GM18511 (cell line): ENCODE data around the gene DPY19L3.
"Not testable (repeated sequence)": the region's sequence is repeated elsewhere in the genome, so short reads cannot be mapped to it uniquely, and the experiment has no call there.

Source experiments
- ATAC-seq: cut with Tn5 transposase; IDR thresholded peaks from one replicate; pipeline ENCODE4 v1.9.1; 2021; ENCODE audit warnings: mild to moderate bottlenecking, moderate library complexity; ENCODE audit not compliant: unreplicated experiment

The DPY19L3 gene, protein sequence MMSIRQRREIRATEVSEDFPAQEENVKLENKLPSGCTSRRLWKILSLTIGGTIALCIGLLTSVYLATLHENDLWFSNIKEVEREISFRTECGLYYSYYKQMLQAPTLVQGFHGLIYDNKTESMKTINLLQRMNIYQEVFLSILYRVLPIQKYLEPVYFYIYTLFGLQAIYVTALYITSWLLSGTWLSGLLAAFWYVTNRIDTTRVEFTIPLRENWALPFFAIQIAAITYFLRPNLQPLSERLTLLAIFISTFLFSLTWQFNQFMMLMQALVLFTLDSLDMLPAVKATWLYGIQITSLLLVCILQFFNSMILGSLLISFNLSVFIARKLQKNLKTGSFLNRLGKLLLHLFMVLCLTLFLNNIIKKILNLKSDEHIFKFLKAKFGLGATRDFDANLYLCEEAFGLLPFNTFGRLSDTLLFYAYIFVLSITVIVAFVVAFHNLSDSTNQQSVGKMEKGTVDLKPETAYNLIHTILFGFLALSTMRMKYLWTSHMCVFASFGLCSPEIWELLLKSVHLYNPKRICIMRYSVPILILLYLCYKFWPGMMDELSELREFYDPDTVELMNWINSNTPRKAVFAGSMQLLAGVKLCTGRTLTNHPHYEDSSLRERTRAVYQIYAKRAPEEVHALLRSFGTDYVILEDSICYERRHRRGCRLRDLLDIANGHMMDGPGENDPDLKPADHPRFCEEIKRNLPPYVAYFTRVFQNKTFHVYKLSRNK

DNA sequence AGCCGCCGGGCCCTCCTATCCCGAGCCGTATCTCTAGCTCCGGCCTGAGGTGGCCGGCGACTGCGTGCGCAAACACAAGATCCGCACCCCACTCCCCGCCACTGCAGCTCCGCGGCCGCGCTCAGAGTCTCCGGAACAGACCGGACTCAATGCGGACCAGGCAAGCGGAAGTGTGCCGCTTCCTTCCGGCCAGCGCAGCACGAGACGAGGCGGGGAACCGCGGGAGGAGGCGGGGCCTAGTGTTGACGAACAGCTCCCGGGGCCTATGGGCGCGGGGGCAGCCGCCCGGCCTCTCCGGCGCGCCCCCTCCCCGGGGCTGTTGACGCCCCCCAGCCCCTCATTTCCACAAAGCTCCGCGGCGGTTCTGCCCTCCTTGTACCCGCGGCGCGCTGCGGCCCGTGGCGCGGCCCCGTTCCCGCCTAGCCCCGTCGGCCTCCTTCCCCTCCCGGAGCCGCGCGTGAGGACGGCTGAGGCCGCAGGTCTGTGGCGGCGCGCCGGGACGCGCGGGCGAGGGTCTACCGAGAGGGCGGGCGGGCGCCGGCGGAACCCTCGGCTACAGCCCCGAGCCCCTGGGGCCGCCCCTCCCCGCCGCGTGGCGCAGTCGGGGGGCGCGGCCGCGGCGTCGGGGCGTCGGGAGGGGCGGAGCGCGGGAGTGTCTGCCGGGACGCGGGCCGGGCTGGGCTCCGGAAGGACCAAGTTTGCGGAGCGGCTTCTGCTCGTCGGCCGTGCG, at the start of gene DPY19L3:
DPY19L3 (plus strand) TSS at position 340 of the 730 bp plus-strand sequence. CDS start 2,484 bp downstream, outside the sequence.
- peak; percentile 97 for ATAC-seq

DNA sequence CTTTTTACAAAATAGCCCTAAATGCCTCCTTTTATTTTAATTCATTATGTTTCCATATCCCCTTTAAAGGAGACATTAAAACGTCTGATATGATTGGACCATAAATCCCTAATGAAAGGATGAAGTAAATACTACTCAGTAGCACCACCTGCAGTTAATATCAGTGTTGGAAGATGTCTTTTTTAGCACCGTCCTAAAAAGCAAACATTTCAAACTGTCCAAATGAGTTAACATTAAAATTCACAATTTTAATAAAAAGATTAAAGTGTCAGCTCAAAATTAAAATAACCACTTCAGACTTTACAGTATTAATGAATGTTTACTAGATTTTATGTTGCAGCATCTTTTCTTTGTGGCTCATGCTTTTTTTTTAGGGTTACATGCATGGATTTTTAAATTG, 47.9 kb upstream of the DPY19L3 start:
- ATAC-seq = no peak

DNA sequence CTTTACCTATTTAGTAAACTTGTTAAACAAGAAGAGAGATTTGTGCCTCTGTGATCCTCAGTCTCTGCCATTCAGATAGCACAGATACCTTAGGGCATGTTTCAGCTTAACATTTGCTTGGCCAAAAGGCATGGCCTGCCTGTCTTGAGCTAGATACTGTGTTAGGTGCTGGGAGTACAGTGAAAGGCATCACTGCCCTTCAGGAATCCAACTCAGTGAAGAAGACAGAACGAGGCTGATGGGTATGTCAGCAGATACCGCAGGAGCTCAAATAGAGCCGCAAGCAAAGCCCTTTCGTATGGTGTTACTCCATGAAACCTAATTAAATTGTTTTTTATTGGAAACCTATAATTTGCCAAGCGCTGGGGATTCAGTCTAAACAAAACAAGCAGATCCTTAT, 47.2 kb upstream of the DPY19L3 start:
- no peak for ATAC-seq

DNA sequence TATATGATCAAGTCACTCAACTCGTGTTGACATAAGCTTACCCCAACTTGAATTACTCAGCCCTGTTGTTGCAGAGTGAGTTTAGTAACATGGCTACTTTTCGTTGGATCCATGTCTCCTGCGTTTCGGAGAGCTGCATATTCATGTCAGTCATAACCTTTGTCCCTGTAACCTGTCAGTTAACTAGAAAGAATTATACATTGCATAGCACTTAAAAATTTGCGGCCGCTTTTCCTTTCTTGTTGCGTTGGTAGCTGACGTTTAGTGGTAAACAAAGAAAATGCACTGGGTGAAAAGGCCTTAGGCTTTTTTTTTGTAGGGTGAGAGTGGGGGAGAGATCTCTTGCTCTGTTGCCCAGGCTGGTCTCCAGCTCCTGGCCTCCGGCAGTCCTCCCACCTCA, 46.0 kb upstream of the DPY19L3 start:
- no peak for ATAC-seq

DNA sequence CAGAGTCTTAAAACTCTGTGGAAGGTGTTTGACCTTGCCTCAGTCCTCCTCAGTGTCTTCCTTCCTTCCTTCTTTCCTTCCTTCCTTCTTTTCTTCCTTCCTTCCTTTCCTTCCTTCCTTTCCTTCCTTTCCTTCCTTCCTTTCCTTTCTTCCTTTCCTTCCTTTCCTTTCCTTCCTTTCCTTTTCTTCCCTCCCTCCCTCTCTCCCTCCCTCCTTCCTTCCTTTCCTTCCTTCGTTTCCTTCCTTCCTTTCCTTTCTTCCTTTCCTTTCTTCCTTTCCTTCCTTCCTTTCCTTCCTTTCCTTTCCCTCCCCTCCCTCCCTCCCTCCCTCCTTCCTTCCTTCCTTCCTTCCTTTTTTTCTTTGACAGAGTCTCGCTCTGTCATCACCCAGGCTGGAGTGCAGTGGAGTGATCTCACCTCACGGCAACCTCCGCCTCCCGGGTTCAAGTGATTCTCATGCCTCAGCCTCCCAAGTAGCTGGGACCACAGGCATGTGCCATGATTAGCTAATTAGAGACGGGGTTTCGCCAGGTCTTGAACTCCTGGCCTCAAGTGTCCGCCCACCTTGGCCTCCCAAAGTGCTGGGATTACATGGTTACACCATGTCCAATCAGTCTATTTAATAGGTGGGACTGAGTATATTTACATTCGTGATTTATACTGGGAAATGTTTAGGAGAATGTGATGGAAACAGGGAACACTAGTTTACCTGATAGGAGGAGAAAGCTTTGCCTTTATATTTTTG, 43.8 kb upstream of the DPY19L3 start:
- ATAC-seq = no peak

DNA sequence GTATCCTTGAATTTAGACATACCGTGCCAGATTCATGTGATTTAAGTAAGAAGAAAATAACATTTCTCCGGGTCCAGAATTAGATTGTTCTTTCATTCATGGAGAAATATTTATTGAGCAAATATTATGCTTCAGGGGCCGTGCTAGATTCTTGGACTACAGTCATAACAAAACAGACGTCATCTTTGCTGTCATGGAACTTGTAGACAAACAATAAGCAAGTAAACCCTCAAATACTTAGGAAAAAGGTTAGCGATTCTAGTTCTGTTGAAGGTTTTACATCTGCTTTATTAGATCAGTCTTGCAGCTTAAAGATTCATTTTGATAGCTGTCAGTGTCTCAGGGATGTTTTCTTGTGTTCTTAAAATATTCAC, 43.3 kb upstream of the DPY19L3 start:
- no peak for ATAC-seq

DNA sequence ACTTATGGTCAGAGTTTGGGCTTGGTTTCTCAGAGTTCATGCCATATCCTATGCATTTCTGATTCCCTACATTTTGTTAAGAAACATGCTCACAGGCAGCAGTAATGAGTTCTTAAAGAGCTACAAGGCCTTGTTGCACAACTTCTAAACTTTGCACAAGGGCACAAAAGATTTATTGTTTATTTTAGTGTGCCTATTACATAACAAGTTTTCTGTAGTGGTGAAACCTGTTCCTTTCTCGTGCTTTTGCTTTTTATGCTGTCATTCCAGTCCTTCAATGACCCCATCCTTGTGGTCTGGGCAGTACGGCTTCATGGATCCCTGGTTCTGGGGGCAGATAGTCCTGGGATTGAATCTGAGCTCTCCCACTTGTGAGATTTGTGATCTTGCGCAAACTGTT, 42.4 kb upstream of the DPY19L3 start:
- no peak for ATAC-seq

DNA sequence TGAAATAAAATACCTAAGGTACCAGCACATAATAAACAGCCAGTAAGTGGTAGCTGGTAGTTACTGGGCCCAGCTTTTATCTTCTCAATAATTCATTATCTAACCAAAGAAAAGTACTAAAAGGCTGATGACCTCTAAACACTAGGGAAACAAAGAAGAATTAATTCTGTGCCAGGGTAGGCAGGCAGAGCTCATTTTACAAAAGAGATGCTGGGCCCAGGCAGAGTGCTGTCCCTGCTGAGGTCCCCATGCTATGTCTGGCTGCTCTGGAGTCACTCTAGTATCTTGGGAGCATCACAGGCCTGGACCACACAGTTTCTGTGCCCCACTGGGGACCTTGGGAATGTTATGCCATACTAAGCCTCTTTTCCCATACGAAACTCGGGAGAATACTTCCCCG, 41.9 kb upstream of the DPY19L3 start:
- ATAC-seq = no peak

DNA sequence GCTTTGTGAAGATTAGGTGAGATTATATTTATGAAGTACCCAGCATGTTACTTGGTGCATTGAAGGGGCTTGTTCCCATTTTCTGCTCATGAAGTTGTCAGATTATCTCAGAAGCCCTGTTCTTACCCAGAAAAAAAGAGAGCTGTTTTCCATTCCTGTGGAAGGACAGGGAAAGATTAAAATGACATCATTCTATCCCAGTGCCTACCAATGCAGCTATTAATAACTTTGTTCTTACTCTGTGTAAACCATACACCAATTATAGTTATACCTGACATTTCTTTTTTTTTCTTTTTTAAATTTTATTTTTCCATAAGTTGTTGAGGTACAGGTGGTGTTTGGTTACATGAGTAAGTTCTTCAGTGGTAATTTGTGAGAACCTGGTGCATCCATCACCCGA, 41.5 kb upstream of the DPY19L3 start:
- no peak for ATAC-seq

DNA sequence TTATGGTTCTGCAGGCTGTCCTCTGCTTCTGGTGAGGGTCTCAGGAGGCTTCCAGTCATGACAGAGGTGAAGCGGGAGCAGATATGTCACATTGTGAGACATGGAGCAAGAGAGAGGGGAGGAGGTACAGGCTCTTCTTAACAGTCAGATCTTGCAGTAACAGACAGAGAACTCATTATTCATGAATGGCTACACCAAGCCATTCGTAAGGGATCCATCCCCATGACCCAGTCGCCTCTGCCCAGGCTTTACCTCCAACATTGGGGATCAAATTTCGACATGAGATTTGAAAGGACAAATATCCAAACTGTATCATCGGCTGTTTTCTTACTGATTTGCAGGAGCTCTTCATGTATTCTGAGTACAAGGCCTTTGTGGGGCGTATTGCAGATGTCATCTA, 38.5 kb upstream of the DPY19L3 start:
- ATAC-seq = no peak

DNA sequence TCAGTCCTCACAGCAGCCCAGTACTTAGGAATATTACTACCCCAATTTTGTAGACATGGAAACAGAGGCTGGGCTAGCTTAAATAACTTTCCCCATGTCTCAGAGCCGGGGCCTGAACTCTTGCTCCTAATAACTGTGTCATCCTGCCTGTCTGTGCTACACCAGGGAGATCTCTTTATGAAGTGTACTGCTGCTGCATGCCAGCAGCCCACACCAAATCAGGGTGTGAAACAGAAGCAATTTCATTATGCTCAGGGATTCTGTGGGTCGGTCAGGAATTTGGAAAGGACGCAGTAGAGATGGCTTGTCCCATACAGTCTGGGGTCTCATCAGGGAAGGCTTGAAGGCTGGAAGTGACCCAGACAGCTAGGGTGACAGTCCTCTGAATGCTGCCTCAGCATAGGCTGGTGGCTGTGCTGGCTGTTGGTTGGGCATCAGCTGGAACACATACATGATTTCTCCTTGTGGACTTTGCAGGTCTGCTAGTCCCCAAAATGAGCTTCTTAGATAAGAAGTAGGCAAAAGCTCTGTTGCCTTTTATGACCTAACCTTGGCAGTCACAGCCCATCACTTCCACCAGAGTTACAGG, 37.5 kb upstream of the DPY19L3 start:
- no peak for ATAC-seq

DNA sequence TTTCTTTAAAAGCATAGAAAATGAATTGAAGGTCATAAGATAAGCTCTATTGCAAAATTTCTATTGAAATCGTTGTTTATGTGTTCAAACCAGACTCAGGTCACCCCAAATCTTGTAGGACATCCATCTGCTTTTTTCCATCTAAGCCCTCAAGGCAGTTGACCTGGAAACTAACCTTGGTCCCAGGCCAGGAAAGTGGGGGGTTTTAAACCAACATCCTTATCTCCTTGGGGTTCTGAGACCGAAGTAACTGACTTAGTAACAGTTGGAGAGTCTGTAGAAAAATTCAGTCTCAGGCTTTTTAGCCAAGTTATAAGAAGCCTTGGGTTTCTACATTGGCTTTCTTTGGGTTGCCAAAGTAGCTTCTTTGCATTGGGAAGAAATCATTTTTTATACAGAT, 36.8 kb upstream of the DPY19L3 start:
- ATAC-seq = no peak

DNA sequence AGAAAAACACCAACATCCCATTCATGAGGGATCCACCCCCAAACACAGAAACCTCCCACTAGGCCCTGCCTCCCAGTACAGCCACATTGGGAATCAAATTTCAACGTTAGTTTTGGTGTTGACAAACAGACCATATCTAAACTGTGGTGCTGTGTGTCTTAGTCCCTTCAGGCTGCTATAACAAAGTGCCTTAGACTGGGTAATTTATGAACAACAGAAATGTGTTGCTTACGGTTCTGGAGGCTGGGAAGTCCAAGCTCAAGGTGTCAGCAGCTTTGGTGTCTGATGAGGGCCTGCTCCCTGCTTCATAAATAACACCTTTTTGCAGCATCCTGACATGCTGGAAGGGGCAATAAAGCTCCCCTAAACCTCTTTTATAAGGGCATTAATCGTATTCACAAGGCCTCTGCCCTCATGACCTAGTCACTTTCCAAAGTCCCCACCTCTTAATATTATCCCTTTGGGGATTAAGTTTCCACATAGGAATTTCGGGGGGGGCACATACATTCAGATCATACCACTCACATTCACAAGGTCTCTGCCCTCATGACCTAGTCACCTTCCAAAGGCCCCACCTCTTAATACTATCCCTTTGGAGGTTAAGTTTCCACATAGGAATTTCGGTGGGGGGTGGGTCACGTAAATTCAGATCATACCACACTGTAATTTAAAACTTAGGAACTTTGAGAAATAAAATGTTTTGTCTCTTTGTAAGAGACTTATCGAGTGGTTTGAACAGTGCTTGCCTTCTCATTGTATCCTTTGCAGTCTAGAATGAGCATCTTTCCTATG, 32.6 kb upstream of the DPY19L3 start:
- no peak for ATAC-seq

DNA sequence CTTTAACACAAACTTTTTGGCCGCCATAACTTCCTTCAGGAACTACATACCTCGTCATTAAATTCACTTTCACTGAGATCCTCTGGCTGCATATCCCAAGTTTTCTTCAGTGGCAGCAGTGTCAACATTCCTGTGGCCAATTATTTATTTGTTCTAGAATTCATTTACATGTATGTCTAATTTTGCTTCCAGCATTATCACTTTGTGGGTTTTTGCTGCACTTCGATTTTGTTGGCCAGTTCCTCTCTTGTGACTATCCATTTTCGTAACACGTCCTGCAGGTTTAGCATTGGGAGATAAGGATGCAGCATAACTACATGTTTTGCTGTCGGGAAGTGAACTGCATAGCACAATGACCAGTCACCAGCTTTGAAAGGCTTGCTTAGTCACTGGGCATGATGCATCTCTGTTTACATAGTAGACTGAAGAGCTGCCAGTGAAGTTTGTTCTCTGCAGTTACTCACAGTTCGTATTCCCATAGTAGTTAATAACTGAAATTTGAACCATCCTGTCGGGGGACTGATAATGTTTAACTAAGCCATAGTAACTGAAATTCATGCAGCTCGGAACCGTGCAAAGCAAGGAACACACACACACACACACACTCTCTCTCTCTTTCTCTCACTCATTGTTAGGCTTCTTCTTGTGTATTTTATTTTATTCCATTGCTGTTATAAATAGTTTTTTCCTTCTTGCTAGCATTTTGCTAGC, 31.8 kb upstream of the DPY19L3 start:
- no peak for ATAC-seq

DNA sequence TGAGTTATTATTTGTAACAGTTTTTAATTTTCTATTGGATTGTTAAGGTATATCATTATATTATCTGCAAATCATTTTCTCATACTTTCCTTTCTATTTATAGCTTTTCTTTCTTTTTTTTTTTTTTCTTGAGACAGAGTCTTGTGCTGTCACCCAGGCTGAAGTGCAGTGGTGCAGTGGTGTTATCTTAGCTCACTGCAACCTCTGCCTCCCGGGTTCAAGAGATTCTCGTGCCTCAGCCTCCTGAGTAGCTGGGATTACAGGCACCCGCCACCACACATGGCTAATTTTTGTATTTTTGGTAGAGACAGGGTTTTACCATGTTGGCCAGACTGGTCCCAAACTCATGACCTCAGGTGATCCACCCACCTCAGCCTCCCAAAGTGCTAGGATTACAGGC, 31.2 kb upstream of the DPY19L3 start:
- ATAC-seq = not testable (repeated sequence)

DNA sequence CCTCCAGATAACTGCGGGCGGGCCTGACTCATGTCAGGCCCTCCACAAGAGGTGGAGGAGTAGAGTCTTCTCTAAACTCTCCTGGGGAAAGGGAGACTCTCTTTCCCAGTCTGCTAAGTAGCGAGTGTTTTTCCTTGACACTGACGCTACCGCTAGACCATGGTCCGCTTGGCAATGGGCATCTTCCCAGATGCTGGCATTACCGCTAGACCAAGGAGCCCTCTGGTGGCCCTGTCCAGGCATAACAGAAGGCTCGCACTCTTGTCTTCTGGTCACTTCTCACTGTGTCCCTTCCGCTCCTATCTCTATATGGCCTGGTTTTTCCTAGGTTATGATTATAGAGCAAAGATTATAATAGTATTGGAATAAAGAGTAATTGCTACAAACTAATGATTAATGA, 28.5 kb upstream of the DPY19L3 start:
- ATAC-seq = not testable (repeated sequence)

DNA sequence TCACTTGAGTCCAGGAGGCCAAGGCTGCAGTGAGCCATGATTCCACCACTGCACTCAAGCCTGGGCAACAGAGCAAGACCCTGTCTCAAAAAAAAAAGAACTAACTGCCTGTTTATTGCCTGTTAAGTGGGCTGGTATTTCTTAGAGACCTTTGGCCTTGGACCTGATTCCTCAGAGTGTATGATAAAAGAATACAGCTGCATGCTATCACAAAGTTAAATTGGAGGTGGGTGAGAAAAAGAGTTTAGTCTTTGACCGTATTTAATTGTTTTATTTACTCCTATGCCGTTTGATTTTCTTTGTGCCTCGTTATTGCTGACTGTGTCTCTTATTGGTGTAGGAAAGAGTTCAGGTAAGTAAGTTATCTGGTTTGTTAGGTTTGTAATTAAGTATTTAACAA, 25.3 kb upstream of the DPY19L3 start:
- no peak for ATAC-seq

DNA sequence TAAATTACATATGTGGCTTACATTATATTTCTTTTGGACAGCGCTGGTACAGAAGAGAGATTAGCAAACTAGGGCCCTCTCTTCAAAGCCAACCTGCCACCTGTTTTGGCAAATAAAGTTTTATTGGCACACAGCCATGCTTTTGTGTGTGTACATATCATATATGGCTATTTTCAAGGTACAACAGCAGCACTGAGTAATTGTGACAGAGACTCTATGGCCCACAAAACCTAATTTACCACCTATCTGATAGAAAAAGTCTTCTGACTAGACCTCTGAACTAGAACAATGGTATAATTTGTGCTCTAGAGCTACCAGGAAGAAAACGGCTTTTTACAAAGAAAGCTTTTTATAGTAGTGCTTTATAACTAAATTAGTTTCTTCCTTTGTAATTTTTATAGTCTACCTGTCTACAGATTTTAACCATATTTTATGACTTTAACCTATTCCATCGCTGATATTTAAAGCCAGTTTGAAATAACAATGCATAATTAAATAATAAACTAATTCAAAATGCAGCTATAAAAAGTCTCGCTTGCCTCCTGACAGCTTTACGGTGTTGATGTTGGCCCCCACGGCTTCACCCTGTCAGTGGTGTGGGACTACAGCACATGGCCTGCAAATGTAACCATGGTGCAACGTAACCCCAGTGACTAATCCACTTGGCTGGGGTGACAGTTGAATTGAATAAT, 17.7 kb upstream of the DPY19L3 start:
- ATAC-seq = no peak

DNA sequence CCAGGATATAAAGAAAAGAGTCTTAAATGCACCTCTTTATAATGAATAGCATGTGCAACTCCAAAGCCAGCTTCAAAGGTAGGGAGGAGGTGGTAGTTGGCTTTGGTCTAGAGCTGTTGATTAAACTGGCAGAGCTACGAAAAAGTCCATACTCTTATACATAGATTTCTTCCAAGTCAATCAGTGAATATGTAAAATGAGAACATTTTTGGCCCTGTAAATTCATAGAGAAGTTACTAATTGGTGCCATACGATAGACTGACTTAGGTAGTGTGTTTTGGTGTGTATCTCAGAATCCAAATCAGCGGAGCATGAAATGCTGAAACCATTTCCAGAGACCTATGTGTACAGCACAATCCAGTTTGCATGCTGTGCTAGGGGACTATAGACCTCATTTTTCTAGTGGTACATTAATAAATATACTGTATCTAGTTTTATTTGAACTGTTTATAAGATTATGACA, 17.1 kb upstream of the DPY19L3 start:
- no peak for ATAC-seq
